ENCODE results near the gene COPG1.
"Not testable (repeated sequence)": the region's sequence is repeated elsewhere in the genome, so short reads cannot be mapped to it uniquely, and the experiment has no call there.

The COPG1 gene

GRCh38 chr3:129213238-129213637 lies 36.2 kb upstream of the COPG1 start:
- no peak for DNase-seq (ENCODE audit: low spot score)
- TF ChIP-seq, protein P1, sequence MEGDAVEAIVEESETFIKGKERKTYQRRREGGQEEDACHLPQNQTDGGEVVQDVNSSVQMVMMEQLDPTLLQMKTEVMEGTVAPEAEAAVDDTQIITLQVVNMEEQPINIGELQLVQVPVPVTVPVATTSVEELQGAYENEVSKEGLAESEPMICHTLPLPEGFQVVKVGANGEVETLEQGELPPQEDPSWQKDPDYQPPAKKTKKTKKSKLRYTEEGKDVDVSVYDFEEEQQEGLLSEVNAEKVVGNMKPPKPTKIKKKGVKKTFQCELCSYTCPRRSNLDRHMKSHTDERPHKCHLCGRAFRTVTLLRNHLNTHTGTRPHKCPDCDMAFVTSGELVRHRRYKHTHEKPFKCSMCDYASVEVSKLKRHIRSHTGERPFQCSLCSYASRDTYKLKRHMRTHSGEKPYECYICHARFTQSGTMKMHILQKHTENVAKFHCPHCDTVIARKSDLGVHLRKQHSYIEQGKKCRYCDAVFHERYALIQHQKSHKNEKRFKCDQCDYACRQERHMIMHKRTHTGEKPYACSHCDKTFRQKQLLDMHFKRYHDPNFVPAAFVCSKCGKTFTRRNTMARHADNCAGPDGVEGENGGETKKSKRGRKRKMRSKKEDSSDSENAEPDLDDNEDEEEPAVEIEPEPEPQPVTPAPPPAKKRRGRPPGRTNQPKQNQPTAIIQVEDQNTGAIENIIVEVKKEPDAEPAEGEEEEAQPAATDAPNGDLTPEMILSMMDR (IDR thresholded peaks at IDR 0.05), result no peak
- Histone ChIP-seq H3K4me3 (no peak overlapping the region), H3K27ac (no peak overlapping the region)

DNA sequence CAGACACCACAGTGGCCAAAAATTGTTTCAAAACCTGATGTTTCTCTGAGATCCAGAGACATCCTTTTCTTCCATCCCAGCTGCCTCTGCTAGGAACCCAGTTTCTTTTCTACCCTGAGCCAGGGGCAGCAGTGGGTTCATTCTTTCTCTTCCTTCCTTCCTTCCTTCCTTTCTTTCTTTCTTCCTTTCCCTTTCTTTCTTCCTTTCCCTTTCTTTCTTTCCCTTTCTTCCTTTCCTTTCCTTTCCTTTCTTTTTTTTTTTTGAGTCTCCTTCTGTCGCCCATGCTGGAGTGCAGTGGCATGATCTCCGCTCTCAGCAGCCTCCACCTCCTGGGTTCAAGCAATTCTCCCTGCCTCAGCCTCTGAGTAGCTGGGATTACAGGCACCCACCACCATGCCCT lies 30.7 kb upstream of the COPG1 start:
- no peak overlapping the region for H3K27ac ChIP-seq
- no peak for DNase-seq (ENCODE audit: low spot score)
- H3K4me3 ChIP-seq, result no peak overlapping the region
- TF ChIP-seq, protein P1 (IDR thresholded peaks at IDR 0.05), result no peak

- peak overlapping the region; percentile 38 to 68 for H3K27ac ChIP-seq
- not testable (repeated sequence) for H3K4me3 ChIP-seq; DNase-seq (ENCODE audit: low spot score)
Measured at GRCh38 chr3:129224387-129224786, 25.0 kb upstream of the COPG1 start.

DNA sequence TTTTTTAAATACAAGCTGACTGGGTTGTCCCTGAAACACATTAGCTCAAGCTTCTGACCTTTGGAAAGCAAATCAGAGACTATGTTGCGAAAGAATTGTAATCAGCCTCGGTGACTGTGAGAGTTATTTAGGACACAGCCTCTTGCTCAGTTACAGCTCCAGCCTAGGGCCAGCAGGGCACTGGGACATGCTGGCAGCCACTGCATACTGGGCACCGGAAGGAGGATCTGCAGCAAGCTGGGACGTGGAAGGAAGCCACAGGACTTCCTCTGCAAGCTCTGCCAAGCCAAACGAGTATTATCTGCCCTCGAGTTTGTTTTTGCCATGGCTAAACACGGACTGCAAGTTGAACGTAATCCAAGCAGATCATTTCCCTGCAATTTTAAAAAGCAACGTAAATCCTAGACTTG lies 24.4 kb upstream of the COPG1 start:
- peak overlapping the region; percentile 68 to 80 for H3K27ac ChIP-seq
- peak; percentile 86 for DNase-seq (ENCODE audit: low spot score)
- H3K4me3 ChIP-seq, result peak overlapping the region; percentile 56
- TF ChIP-seq, protein P1 (IDR thresholded peaks at IDR 0.05), result no peak

GRCh38 chr3:129226374-129226773 lies 23.0 kb upstream of the COPG1 start:
- no peak overlapping the region for H3K4me3 ChIP-seq
- TF ChIP-seq, protein P1 (IDR thresholded peaks at IDR 0.05), result no peak
- no peak for DNase-seq (ENCODE audit: low spot score)
- peak overlapping the region in 1 of 2 donors; percentile 80 for H3K27ac ChIP-seq

DNA sequence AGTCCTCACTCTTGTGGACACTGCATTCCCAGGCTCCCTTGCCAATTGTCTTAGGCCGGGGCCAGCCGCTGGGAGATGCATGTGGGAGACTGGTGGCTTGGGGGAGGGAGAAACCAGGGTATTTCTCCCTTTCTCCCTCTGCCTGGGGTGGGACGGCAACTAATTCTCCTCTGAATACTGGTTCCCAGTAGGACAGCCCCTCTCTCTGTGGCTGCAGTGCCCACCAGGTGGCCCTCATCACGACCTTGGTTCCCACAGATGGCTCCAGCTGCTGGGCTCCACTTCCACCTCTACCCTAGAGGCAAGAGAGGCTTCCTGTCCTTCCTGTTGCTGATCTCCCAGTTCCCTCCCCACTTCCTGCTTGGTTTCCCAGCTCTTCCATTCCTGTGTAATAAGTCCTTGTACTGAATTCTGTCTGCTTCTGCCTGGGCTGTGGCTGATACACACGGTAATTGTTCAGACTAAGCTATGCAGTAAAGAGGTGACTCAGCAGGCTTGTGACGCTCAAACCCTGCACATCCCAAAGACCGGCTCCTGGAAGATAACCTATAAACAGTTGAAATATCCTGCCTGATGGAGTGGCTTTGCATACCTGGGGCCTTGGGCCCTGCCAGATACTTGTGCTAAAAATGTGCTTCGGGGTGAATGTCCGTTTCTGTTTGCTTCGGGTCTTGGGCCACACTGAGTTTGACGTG lies 20.4 kb upstream of the COPG1 start:
- Histone ChIP-seq H3K27ac (peak overlapping the region in 1 of 2 donors; percentile 80), H3K4me3 (no peak overlapping the region)
- DNase-seq (ENCODE audit: low spot score), result no peak
- TF ChIP-seq, protein P1 (IDR thresholded peaks at IDR 0.05), result no peak

- no peak for DNase-seq (ENCODE audit: low spot score)
- Histone ChIP-seq H3K27ac (peak overlapping the region in 1 of 2 donors; percentile 63), H3K4me3 (no peak overlapping the region)
- TF ChIP-seq, protein P1 (IDR thresholded peaks at IDR 0.05), result no peak
Measured at GRCh38 chr3:129230311-129231019, 18.9 kb upstream of the COPG1 start.
